ENCODE measurements around the gene ARHGAP15. TPM values are rescaled to one million over a fixed set of nuclear protein-coding genes. Genes with fewer than 3 reads are reported as not detected.

ARHGAP15 gene
- total RNA-seq, 1 experiment from 2014 or later, result 0.42 TPM

DNA sequence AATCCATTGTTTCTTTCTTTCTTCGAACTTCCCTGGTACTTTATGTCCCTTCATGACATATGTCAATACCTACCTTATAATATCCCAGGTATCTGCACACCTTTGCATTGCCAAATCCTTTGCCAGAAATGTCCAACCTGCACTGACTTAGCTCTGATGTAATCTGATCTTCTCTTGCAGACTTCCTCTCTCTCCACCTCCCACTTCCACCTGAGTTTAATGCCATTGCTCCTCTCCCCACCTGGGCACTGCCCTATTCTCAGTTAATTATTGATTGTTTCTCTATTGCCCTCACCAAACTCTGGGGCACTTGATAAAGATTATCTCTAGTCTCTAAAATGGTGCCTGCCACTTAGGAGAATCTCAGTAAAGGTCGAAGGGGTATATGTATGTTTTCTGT, 23.0 kb downstream of the ARHGAP15 start:
- ATAC-seq (no peak), DNase-seq (ENCODE audit: low read depth, low spot score) (no peak)
- Histone ChIP-seq H3K4me3 (replicated peaks in 1 of 2; ENCODE audit: low read depth in 1 of 2, low read length in 2 of 2) (no peak overlapping the region), H3K4me1 (ENCODE audit: control insufficient read depth in 1 of 2, insufficient read depth in 2 of 2, low read length in 2 of 2) (no peaks in the 10 kb centered on the region), H3K27ac (ENCODE audit: low read depth, low read length) (no peak overlapping the region), H3K9me2 (ENCODE audit: insufficient read depth) (no peaks in the 10 kb centered on the region), H3K9me3 (ENCODE audit: control insufficient read depth in 1 of 2, insufficient read depth in 1 of 2, low read depth in 1 of 2, low read length in 2 of 2) (no peaks in the 10 kb centered on the region), H3K27me3 (ENCODE audit: insufficient read depth, low read length) (peaks cover 20% of the 10 kb centered on the region), H4K20me1 (ENCODE audit: insufficient read depth) (no peaks in the 10 kb centered on the region), H3K4me2 (ENCODE audit: low read length) (no peak overlapping the region), H3K9ac (ENCODE audit: low read length) (no peak overlapping the region), H2AFZ (ENCODE audit: low read depth, low read length, poor library complexity, severe bottlenecking) (no peak overlapping the region), H3K36me3 (ENCODE audit: control insufficient read depth in 1 of 2, insufficient read depth in 2 of 2, low read length in 2 of 2) (no peaks in the 10 kb centered on the region), H3K79me2 (ENCODE audit: insufficient read depth, low read length) (no peaks in the 10 kb centered on the region)
- RAD21 ChIA-PET (ENCODE audit: low non-redundant PET in 1 of 2, low total read pairs in 2 of 2, uncharacterized antibody in 2 of 2, unreplicated experiment in 2 of 2), result no interaction called here
- no TSS peak for BruUV-seq (replicated peaks)
- POLR2A ChIA-PET, result no interaction called here
- TF ChIP-seq EZH2phosphoT487 (IDR thresholded peaks at IDR 0.05; ENCODE audit: borderline replicate concordance), result no peak
- TF ChIP-seq SIN3A (IDR thresholded peaks at IDR 0.05; ENCODE audit: low read depth), result no peak
- no peak for TF ChIP-seq EZH2 (IDR thresholded peaks at IDR 0.05)
- TF ChIP-seq RAD21 (IDR thresholded peaks at IDR 0.05; ENCODE audit: low read depth), result no peak
- no peak for TF ChIP-seq TCF7L2 (IDR thresholded peaks at IDR 0.05; ENCODE audit: borderline replicate concordance, extremely low read depth, insufficient read depth, insufficient read length)
- no peak for TF ChIP-seq SP1 (IDR thresholded peaks at IDR 0.05; ENCODE audit: low read depth)
- TF ChIP-seq, protein P1, sequence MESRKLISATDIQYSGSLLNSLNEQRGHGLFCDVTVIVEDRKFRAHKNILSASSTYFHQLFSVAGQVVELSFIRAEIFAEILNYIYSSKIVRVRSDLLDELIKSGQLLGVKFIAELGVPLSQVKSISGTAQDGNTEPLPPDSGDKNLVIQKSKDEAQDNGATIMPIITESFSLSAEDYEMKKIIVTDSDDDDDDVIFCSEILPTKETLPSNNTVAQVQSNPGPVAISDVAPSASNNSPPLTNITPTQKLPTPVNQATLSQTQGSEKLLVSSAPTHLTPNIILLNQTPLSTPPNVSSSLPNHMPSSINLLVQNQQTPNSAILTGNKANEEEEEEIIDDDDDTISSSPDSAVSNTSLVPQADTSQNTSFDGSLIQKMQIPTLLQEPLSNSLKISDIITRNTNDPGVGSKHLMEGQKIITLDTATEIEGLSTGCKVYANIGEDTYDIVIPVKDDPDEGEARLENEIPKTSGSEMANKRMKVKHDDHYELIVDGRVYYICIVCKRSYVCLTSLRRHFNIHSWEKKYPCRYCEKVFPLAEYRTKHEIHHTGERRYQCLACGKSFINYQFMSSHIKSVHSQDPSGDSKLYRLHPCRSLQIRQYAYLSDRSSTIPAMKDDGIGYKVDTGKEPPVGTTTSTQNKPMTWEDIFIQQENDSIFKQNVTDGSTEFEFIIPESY (IDR thresholded peaks at IDR 0.05; ENCODE audit: extremely low read depth, insufficient replicate concordance, low read length), result no peak
- TF ChIP-seq, protein P2, sequence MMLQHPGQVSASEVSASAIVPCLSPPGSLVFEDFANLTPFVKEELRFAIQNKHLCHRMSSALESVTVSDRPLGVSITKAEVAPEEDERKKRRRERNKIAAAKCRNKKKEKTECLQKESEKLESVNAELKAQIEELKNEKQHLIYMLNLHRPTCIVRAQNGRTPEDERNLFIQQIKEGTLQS (IDR thresholded peaks at IDR 0.05), result no peak
- TF ChIP-seq FOSL1 (IDR thresholded peaks at IDR 0.05; ENCODE audit: low read depth), result no peak
- no peak for TF ChIP-seq ZFX (IDR thresholded peaks at IDR 0.05)
- TF ChIP-seq, protein P3, sequence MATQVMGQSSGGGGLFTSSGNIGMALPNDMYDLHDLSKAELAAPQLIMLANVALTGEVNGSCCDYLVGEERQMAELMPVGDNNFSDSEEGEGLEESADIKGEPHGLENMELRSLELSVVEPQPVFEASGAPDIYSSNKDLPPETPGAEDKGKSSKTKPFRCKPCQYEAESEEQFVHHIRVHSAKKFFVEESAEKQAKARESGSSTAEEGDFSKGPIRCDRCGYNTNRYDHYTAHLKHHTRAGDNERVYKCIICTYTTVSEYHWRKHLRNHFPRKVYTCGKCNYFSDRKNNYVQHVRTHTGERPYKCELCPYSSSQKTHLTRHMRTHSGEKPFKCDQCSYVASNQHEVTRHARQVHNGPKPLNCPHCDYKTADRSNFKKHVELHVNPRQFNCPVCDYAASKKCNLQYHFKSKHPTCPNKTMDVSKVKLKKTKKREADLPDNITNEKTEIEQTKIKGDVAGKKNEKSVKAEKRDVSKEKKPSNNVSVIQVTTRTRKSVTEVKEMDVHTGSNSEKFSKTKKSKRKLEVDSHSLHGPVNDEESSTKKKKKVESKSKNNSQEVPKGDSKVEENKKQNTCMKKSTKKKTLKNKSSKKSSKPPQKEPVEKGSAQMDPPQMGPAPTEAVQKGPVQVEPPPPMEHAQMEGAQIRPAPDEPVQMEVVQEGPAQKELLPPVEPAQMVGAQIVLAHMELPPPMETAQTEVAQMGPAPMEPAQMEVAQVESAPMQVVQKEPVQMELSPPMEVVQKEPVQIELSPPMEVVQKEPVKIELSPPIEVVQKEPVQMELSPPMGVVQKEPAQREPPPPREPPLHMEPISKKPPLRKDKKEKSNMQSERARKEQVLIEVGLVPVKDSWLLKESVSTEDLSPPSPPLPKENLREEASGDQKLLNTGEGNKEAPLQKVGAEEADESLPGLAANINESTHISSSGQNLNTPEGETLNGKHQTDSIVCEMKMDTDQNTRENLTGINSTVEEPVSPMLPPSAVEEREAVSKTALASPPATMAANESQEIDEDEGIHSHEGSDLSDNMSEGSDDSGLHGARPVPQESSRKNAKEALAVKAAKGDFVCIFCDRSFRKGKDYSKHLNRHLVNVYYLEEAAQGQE (IDR thresholded peaks at IDR 0.05; ENCODE audit: low read depth), result no peak
- TF ChIP-seq JUND (IDR thresholded peaks at IDR 0.05), result no peak
- TF ChIP-seq CEBPB (IDR thresholded peaks at IDR 0.05; ENCODE audit: low read depth), result no peak
- CTCF ChIA-PET, result no interaction called here
- intact Hi-C loops (cut with micrococcal nuclease), result no loop called here
